Measurements from ENCODE around the gene XAGE1B. TPM values are rescaled to one million over a fixed set of nuclear protein-coding genes. Genes with fewer than 3 reads are reported as not detected.
"Not testable (repeated sequence)": the region's sequence is repeated elsewhere in the genome, so short reads cannot be mapped to it uniquely, and the experiment has no call there.

The XAGE1B gene
- total RNA-seq, 4 donors from 2014 or later: not detected

DNA sequence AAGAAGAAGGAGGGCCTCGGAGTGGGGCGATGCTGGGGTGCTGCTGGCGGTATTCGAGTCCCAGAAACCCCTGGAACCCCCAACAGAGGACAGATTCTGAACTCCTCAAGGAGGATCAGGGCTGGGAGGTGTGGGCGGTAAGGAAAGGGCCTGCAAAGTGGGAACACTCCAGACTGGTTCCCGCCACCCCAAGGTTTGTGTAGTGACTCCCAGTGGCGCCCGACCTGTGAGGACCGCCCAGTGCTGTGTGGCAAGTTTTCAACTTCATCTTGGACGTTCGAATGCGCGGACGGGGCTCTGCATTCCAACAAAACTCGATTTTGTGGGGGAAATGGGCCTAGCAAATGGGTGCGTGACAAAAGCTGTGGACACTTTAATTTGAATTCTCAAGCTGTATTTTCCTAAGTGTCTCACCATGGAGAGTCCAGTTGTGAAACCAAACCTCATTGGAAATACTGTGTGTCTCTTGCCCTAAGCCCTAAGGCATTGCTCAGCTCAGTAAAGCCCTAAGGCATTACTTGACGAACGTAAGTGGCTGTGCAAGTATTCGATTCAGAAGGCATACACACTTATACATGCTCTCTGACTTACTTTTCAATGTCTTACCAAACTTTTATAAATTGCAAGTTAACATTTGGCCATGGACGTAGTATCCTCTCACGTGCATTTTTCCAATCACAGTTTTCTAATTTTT lies 27.4 kb upstream of the XAGE1B start:
- H3K27ac ChIP-seq: no peak overlapping the region
- no peak overlapping the region for H3K4me3 ChIP-seq
- 87% methylated on average over 21 of the region's 21 CpGs for WGBS
- no peaks in the 10 kb centered on the region for H3K9me3 ChIP-seq
- TF ChIP-seq POLR2A (IDR thresholded peaks at IDR 0.05) (no peak), POLR2AphosphoS5 (IDR thresholded peaks at IDR 0.05) (no peak), EP300 (IDR thresholded peaks at IDR 0.05) (no peak)
- TF ChIP-seq, protein P1, sequence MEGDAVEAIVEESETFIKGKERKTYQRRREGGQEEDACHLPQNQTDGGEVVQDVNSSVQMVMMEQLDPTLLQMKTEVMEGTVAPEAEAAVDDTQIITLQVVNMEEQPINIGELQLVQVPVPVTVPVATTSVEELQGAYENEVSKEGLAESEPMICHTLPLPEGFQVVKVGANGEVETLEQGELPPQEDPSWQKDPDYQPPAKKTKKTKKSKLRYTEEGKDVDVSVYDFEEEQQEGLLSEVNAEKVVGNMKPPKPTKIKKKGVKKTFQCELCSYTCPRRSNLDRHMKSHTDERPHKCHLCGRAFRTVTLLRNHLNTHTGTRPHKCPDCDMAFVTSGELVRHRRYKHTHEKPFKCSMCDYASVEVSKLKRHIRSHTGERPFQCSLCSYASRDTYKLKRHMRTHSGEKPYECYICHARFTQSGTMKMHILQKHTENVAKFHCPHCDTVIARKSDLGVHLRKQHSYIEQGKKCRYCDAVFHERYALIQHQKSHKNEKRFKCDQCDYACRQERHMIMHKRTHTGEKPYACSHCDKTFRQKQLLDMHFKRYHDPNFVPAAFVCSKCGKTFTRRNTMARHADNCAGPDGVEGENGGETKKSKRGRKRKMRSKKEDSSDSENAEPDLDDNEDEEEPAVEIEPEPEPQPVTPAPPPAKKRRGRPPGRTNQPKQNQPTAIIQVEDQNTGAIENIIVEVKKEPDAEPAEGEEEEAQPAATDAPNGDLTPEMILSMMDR (IDR thresholded peaks at IDR 0.05): no peak
- no peak for DNase-seq (ENCODE audit: low spot score in 2 of 2)
- no peaks in the 10 kb centered on the region for H3K4me1 ChIP-seq
- no peaks in the 10 kb centered on the region for H3K36me3 ChIP-seq
- H3K27me3 ChIP-seq: no peaks in the 10 kb centered on the region

DNA sequence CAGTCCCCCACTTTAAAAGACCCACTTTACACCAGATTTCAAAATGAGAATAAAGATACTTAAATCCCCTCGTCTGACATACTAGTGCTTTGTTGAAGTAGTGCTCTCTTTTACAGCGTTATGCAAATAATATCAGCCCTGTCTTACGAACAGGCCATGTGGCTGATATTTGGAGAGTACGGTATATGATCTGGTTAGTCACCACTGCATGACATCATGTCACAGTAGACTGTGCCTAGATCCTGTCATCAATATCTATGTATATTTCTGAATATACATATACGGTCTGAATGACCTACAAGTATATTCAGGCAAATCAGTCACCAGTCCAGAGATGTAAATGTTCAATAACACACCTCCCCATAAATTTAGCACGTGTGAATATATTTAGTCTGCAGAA lies 25.4 kb upstream of the XAGE1B start:
- H3K4me1 ChIP-seq: no peaks in the 10 kb centered on the region
- H3K4me3 ChIP-seq: no peak overlapping the region
- H3K27me3 ChIP-seq: no peaks in the 10 kb centered on the region
- H3K27ac ChIP-seq: no peak overlapping the region
- WGBS: 76% methylated on average over 6 of the region's 6 CpGs
- H3K36me3 ChIP-seq: no peaks in the 10 kb centered on the region
- H3K9me3 ChIP-seq: no peaks in the 10 kb centered on the region
- no peak for DNase-seq (ENCODE audit: low spot score in 2 of 2)
- TF ChIP-seq POLR2AphosphoS5 (IDR thresholded peaks at IDR 0.05) (no peak), POLR2A (IDR thresholded peaks at IDR 0.05) (no peak), EP300 (IDR thresholded peaks at IDR 0.05) (no peak)
- TF ChIP-seq, protein P1 (IDR thresholded peaks at IDR 0.05): no peak

DNA sequence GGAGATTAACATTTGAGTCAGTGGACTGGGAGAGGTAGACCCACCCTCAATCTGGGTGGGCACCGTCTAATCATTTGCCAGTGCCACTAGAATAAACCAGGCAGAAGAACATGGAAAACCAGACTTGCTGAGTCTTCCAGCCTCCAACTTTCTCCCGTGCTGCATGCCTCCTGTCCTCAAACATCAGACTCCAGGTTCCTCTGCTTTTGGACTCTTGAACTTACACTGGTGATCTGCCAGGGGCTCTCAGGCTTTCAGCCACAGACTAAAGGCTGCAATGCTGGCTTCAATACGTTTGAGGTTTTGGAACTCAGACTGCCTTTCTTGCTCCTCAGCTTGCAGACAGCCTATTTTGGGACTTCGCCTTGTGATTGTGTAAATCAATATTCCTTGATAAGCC lies 24.2 kb upstream of the XAGE1B start:
- not testable (repeated sequence) for DNase-seq (ENCODE audit: low spot score in 2 of 2); H3K36me3 ChIP-seq; H3K9me3 ChIP-seq; H3K27me3 ChIP-seq; H3K27ac ChIP-seq; H3K4me3 ChIP-seq; H3K4me1 ChIP-seq
- 47% methylated on average over 4 of the region's 4 CpGs for WGBS

DNA sequence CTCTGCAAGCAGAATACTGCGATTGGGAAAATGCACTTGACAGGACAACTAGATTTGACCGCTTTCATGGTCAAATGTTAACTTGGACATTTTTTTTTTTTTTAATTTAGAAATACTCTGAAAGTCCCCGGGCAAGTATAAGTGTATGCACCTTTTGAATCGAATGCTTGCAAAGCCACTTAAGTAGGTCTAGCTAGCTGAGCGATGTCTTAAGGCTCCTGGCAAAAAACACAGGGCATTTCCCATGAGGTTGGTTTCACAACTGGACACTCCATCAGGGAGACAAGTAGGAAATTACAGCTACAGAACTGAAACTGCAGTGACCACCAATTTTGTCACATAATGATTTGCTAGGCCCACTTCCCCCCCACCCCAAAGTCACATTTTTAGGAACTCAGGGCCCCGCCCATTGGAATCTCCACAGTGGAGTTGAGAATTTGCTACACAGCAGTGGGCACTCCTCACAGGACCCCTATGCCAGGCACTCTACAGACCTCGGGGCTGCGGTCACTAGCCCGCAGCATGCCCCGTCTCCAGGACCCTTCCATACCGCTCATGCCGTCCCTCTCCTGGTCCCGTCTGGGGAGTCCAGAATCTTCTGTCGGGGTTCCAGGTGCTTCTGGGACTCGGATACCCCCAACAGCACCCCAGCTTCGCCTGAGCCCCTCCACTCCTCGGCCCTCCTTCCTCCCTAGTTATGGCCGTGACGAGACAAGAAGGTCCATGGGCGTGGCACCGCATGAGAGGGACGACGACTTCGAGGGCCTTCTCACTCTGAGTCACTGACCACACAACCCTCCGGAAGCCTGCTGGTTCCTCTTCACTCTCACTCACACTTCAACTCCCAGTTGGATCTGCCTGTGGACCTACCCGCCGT lies 515 bp downstream of the XAGE1B start:
- H3K9me3 ChIP-seq; H3K4me3 ChIP-seq; H3K36me3 ChIP-seq; H3K4me1 ChIP-seq; H3K27ac ChIP-seq; DNase-seq (ENCODE audit: low spot score in 2 of 2); H3K27me3 ChIP-seq: not testable (repeated sequence)
- no CpG with 5 or more reads among the region's 27 CpGs for WGBS

DNA sequence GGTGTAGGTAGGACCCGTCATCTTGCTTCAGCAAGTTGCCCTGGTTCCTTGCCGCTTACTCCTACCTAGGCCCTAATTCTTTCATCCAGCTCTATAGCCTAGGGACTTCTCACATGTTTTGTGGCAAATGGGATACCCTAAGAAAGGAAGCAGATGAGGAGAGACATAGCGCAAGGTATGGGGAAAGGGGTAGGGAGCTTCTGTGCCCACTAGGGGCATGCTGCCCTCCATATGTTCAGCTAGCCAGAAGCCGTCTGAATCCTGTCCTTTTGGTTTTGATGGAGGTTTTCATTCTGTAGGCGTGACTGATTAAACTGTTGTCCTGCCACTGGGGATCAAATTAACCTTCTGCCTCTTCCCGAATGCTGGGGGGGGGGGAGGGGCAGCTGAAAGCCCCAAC lies 5.7 kb downstream of the XAGE1B start:
- not testable (repeated sequence) for DNase-seq (ENCODE audit: low spot score in 2 of 2); H3K27me3 ChIP-seq; H3K4me1 ChIP-seq; H3K27ac ChIP-seq; H3K36me3 ChIP-seq; H3K9me3 ChIP-seq; H3K4me3 ChIP-seq
- WGBS: no CpG with 5 or more reads among the region's 6 CpGs

DNA sequence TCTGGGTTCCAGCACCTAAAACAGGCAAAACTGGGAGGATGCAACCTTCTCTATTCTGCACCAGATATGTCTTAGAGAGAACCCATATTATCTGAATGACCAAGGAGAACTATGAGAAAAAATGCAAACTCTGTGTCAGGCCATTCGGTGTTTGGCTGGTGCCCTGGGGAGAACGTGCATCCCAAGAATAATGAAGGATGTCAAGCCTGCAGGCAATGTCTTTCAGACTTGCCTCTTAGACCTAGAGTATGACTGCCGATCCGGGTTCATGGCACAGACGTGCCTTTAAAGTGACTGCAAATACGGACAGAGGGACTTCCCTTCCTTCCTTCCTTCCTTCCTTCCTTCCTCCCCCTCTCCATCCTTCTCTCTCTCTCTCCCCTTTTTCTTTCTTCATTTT lies 6.9 kb downstream of the XAGE1B start:
- Histone ChIP-seq H3K9me3 (no peaks in the 10 kb centered on the region), H3K36me3 (no peaks in the 10 kb centered on the region), H3K27ac (no peak overlapping the region), H3K4me1 (no peaks in the 10 kb centered on the region), H3K4me3 (no peak overlapping the region), H3K27me3 (no peaks in the 10 kb centered on the region)
- 60% methylated on average over 6 of the region's 6 CpGs for WGBS
- TF ChIP-seq, protein P1 (IDR thresholded peaks at IDR 0.05): no peak
- no peak for TF ChIP-seq EP300 (IDR thresholded peaks at IDR 0.05)
- no peak for TF ChIP-seq POLR2A (IDR thresholded peaks at IDR 0.05)
- no peak for TF ChIP-seq POLR2AphosphoS5 (IDR thresholded peaks at IDR 0.05)
- no peak for DNase-seq (ENCODE audit: low spot score in 2 of 2)
